ENCODE measurements around the gene CIITA. TPM values are rescaled to one million over a fixed set of nuclear protein-coding genes. Genes with fewer than 3 reads are reported as not detected.

CIITA gene
- total and polyA plus RNA-seq, 8 donors: under 0.01 to 67.1 (median 12.8) TPM

DNA sequence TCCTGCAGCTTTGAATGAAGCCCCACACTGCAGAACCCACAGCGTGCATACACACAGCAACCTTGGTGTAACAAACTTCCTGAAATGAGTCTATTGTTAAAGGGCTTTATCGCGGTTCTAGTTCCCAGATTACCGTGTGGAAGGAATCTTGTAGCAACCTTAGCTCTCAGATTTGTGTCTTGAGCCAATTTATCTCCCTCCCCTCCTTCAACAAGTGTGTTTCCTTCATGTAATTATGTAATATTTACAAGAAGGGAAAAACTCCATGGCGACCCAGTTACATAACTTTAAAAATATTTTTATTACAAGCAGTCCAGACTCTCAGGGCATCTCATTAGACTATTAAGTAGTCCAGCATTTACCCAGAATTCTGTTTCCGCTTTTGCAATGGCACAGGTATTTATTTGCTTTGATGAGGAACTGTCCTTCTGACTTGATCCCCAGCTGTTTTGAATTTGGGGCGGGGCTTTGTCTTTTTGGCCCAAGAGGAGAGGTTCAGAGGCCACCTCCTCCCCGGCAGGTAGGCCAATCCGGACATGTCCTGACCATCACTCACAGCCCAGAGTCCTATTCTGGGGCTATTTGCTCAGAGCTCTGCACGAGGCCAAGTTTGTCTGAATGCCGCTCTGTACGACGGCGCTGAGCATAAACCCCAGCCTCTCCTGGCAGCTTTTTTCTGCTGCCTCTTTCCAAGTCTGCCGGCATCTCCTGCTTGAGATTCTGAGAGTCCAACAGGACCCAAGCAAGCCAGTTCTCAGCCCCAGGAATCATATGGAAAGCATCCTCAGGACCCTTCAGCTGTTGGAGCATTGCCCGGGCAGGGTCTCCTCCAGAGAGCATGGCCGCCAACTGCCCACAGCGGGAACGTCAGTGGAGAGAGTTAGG is 103.0 kb downstream of the CIITA start:
- DNase-seq: peak in 1 of 2 donors; percentile 80
- Histone ChIP-seq H3K27me3 (no peaks in the 10 kb centered on the region), H3K4me3 (no peak overlapping the region), H3K36me3 (peaks cover 8 to 66% (median 53%) of the 10 kb centered on the region in 4 donors), H3K4me1 (peaks cover 17 to 39% (median 27%) of the 10 kb centered on the region in 4 donors), H3K9me3 (no peaks in the 10 kb centered on the region), H3K27ac (peak overlapping the region in 4 of 5 donors; percentile 53 to 78 (median 71))
- intact Hi-C loops (cut with DNase I; ENCODE audit: low total_unique reads): no loop called here
- no peak for TF ChIP-seq POLR2A (IDR thresholded peaks at IDR 0.05)
- TF ChIP-seq EP300 (IDR thresholded peaks at IDR 0.05): no peak
- TF ChIP-seq POLR2AphosphoS5 (IDR thresholded peaks at IDR 0.05): peak; percentile 52 to 60 (median 58)
- TF ChIP-seq CTCF (IDR thresholded peaks at IDR 0.05): no peak
- 38 to 51% (median 38%) methylated on average over 13 to 19 of the region's 19 CpGs for WGBS, 5 donors

GRCh38 chr16:10980813-10981212 is 103.8 kb downstream of the CIITA start:
- Histone ChIP-seq H3K36me3 (peaks cover 5 to 60% (median 47%) of the 10 kb centered on the region in 4 donors), H3K27ac (peak overlapping the region in 3 of 5 donors; percentile 71 to 78 (median 71)), H3K4me3 (no peak overlapping the region), H3K9me3 (no peaks in the 10 kb centered on the region), H3K4me1 (peaks cover 17 to 39% (median 27%) of the 10 kb centered on the region in 4 donors), H3K27me3 (no peaks in the 10 kb centered on the region)
- TF ChIP-seq CTCF (IDR thresholded peaks at IDR 0.05) (no peak), EP300 (IDR thresholded peaks at IDR 0.05) (no peak), POLR2AphosphoS5 (IDR thresholded peaks at IDR 0.05) (no peak), POLR2A (IDR thresholded peaks at IDR 0.05) (no peak)
- 91 to 95% (median 91%) methylated on average over 3 of the region's 3 CpGs for WGBS, 5 donors
- no peak for DNase-seq
- intact Hi-C loops (cut with DNase I; ENCODE audit: low total_unique reads): no loop called here

DNA sequence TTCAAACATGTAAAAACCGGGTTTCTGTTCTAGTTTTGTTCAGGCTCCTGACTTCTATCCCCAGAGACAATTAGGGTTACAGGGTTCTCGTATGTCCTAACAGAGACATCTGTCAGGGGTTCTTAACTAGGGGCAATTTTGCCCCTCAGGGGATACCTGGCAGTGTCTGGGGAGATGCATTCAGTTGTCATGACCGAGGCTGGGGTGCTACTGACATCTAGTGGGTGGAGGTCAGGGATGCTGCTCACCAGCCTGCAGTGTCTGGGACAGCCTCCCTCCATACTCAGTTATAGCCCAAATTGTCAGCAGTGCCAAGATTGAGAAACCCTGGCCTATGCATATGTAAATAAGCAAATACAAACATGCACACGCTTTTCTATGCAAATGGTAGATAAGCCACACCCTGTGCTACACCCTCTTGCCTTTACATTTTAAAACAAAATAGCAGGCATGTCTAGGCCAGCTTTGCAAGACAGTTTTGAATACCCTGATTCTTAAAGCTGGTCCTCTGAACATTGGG is 104.8 kb downstream of the CIITA start:
- H3K4me1 ChIP-seq: peaks cover 17 to 39% (median 27%) of the 10 kb centered on the region in 4 donors
- intact Hi-C loops (cut with DNase I; ENCODE audit: low total_unique reads): no loop called here
- H3K36me3 ChIP-seq: peaks cover 10 to 56% (median 44%) of the 10 kb centered on the region in 4 donors
- no peaks in the 10 kb centered on the region for H3K27me3 ChIP-seq
- no peak overlapping the region for H3K4me3 ChIP-seq
- peak overlapping the region in 1 of 5 donors; percentile 18 for H3K27ac ChIP-seq
- TF ChIP-seq CTCF (IDR thresholded peaks at IDR 0.05) (no peak), POLR2A (IDR thresholded peaks at IDR 0.05) (no peak), EP300 (IDR thresholded peaks at IDR 0.05) (no peak), POLR2AphosphoS5 (IDR thresholded peaks at IDR 0.05) (no peak)
- WGBS, 5 donors: 71 to 86% (median 77%) methylated on average over 4 of the region's 4 CpGs
- no peaks in the 10 kb centered on the region for H3K9me3 ChIP-seq
- no peak for DNase-seq

DNA sequence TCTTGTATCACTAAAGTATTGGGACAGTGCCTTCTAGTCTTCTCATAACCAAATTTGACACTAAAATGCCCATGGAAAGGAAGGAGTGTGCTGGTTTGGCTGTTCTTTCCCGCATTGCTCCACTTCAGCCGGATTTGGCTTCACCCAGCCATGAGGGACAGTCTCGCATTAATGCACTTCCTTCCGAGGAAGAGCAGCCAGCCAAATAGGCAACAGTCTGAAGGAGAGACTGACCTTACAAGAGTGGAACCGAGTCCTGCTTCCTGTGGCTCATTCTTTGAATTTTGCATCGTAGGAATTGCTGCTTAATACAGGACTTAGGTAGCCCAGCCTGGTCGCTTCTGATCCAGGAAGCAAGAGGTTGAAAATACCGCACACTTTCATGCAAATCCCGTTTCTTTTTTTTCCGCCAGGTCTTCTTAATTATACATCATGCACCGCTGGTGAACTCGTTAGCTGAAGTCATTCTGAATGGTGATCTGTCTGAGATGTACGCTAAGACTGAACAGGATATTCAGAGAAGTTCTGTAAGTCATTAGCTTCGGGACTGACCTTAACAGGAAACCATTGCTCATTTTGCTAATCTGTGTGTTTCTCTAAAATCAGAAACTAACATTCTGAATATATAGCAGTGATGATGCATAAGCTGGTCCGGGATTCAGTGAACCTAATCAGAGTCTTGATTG is 105.6 kb downstream of the CIITA start:
- no peaks in the 10 kb centered on the region for H3K27me3 ChIP-seq
- intact Hi-C loops (cut with DNase I; ENCODE audit: low total_unique reads): no loop called here
- H3K36me3 ChIP-seq: peaks cover 8 to 54% (median 40%) of the 10 kb centered on the region in 4 donors
- H3K4me3 ChIP-seq: no peak overlapping the region
- TF ChIP-seq CTCF (IDR thresholded peaks at IDR 0.05) (no peak), POLR2A (IDR thresholded peaks at IDR 0.05) (no peak), POLR2AphosphoS5 (IDR thresholded peaks at IDR 0.05) (no peak), EP300 (IDR thresholded peaks at IDR 0.05) (no peak)
- H3K4me1 ChIP-seq: peaks cover 17 to 43% (median 27%) of the 10 kb centered on the region in 4 donors
- DNase-seq: no peak
- H3K27ac ChIP-seq: peak overlapping the region in 2 of 5 donors; percentile 5 to 25
- no peaks in the 10 kb centered on the region for H3K9me3 ChIP-seq
- 69 to 83% (median 76%) methylated on average over 15 of the region's 15 CpGs for WGBS, 5 donors

Data from stomach (tissue), 9 donors.